WI38 (cell line): Measurements from ENCODE around the gene CDKAL1.

Experiments
- H3K4me3 ChIP-seq: 2 replicates; pipeline ENCODE4 v1.5.1; 2011; ENCODE audit warnings: low read depth, mild to moderate bottlenecking, control low read depth, low read length
- CTCF ChIP-seq: IDR thresholded peaks from 2 replicates; pipeline ENCODE4 v1.5.1; 2012; ENCODE audit warnings: low read depth, mild to moderate bottlenecking, control low read depth, low read length

CDKAL1 gene

GRCh38 chr6:20801595-20801994 is 267.3 kb downstream of the CDKAL1 start:
- TF ChIP-seq CTCF: no peak
- no peak overlapping the region for H3K4me3 ChIP-seq

- no peak for TF ChIP-seq CTCF
- no peak overlapping the region for H3K4me3 ChIP-seq
These were observed 268.3 kb downstream of the CDKAL1 start for GRCh38 chr6:20802596-20802995.

GRCh38 chr6:20805021-20805420 is 270.8 kb downstream of the CDKAL1 start:
- TF ChIP-seq CTCF: no peak
- H3K4me3 ChIP-seq: no peak overlapping the region

- no peak overlapping the region for H3K4me3 ChIP-seq
- no peak for TF ChIP-seq CTCF
These were observed 272.4 kb downstream of the CDKAL1 start for GRCh38 chr6:20806669-20807068.

- no peak overlapping the region for H3K4me3 ChIP-seq
- TF ChIP-seq CTCF: no peak
These were observed 274.2 kb downstream of the CDKAL1 start for GRCh38 chr6:20808439-20808838.

- TF ChIP-seq CTCF: no peak
- no peak overlapping the region for H3K4me3 ChIP-seq
These were observed 274.7 kb downstream of the CDKAL1 start for GRCh38 chr6:20808924-20809323.

GRCh38 chr6:20810727-20811108 is 276.5 kb downstream of the CDKAL1 start:
- H3K4me3 ChIP-seq: no peak overlapping the region
- no peak for TF ChIP-seq CTCF
